Astrocyte (in vitro differentiated cells and primary cell): Measurements from ENCODE around the gene CTIF. TPM values are rescaled to one million over a fixed set of nuclear protein-coding genes. Genes with fewer than 3 reads are reported as not detected.
"Not testable (repeated sequence)": the region's sequence is repeated elsewhere in the genome, so short reads cannot be mapped to it uniquely, and the experiment has no call there.

Source experiments
- DNase-seq: peaks from one replicate; pipeline ENCODE4 v3.0.0-alpha.2; 2010; ENCODE audit warnings: low read depth
- FAIRE-seq: peaks from 2 replicates; lab custom pipeline; 2011; peaks lifted over from hg19 to GRCh38; lab: Jason Lieb, UNC
- H2AFZ ChIP-seq: 2 replicates; pipeline ENCODE4 v1.6.0; 2012; ENCODE audit warnings: low read depth, low read length, inconsistent platforms
- H3K27ac ChIP-seq: 2 replicates; pipeline ENCODE4 v1.5.1; 2011; ENCODE audit warnings: low read depth, low read length, inconsistent platforms
- H3K27me3 ChIP-seq: 2 replicates; pipeline ENCODE4 v1.6.0; 2011; ENCODE audit warnings: low read length, inconsistent platforms; ENCODE audit not compliant: insufficient read depth
- H3K36me3 ChIP-seq: 2 replicates; pipeline ENCODE4 v1.5.1; 2011; ENCODE audit warnings: low read length, inconsistent platforms; ENCODE audit not compliant: insufficient read depth
- H3K4me1 ChIP-seq: 2 replicates; pipeline ENCODE4 v1.5.1; 2011; ENCODE audit warnings: low read length, inconsistent platforms; ENCODE audit not compliant: insufficient read depth
- H3K4me2 ChIP-seq: 2 replicates; pipeline ENCODE4 v1.6.0; 2012; ENCODE audit warnings: low read length, inconsistent platforms
- H3K4me3 ChIP-seq: 2 replicates; pipeline ENCODE4 v1.5.1; 2011; ENCODE audit warnings: low read depth, mild to moderate bottlenecking, low read length, inconsistent platforms; ENCODE audit not compliant: insufficient read depth
- H3K79me2 ChIP-seq: 2 replicates; pipeline ENCODE4 v1.6.0; 2012; ENCODE audit warnings: mild to moderate bottlenecking, low read length, inconsistent platforms; ENCODE audit not compliant: insufficient read depth
- H3K9ac ChIP-seq: 2 replicates; pipeline ENCODE4 v1.6.0; 2012; ENCODE audit warnings: mild to moderate bottlenecking, low read length, inconsistent platforms
- H3K9me3 ChIP-seq: 2 replicates; pipeline ENCODE4 v1.5.1; 2012; ENCODE audit warnings: low read depth, mild to moderate bottlenecking, low read length, inconsistent platforms; ENCODE audit not compliant: insufficient read depth
- H4K20me1 ChIP-seq: 2 replicates; pipeline ENCODE4 v1.6.0; 2012; ENCODE audit warnings: low read length, inconsistent platforms; ENCODE audit not compliant: insufficient read depth
- H3K27ac Mint-ChIP-seq: one replicate; pipeline ENCODE4 v1.8.0; 2021; ENCODE audit warnings: mild to moderate bottlenecking, mixed read lengths; ENCODE audit not compliant: unreplicated experiment
- H3K27me3 Mint-ChIP-seq: one replicate; pipeline ENCODE4 v1.8.0; 2021; ENCODE audit warnings: low read depth, mixed read lengths; ENCODE audit not compliant: unreplicated experiment
- H3K36me3 Mint-ChIP-seq: one replicate; pipeline ENCODE4 v1.8.0; 2021; ENCODE audit warnings: low read depth, mixed read lengths; ENCODE audit not compliant: unreplicated experiment
- H3K4me1 Mint-ChIP-seq: one replicate; pipeline ENCODE4 v1.8.0; 2021; ENCODE audit warnings: low read depth, mixed read lengths; ENCODE audit not compliant: unreplicated experiment
- H3K4me3 Mint-ChIP-seq: one replicate; pipeline ENCODE4 v1.8.0; 2021; ENCODE audit warnings: mild to moderate bottlenecking, moderate library complexity, mixed read lengths; ENCODE audit not compliant: unreplicated experiment
- H3K9me3 Mint-ChIP-seq: one replicate; pipeline ENCODE4 v1.8.0; 2021; ENCODE audit warnings: mild to moderate bottlenecking, mixed read lengths; ENCODE audit not compliant: unreplicated experiment
- CTCF ChIP-seq: IDR thresholded peaks from 2 replicates; pipeline ENCODE4 v1.5.1; 2011; ENCODE audit warnings: low read depth, mild to moderate bottlenecking, inconsistent platforms, low read length, moderate library complexity; ENCODE audit not compliant: insufficient read depth
- EZH2 ChIP-seq: IDR thresholded peaks from 2 replicates; pipeline ENCODE4 v1.6.1; 2012; ENCODE audit warnings: mild to moderate bottlenecking, low read length, inconsistent platforms; ENCODE audit not compliant: insufficient read depth
- total RNA-seq: library from RNA; stranded (reverse); gene quantifications from 2 replicates; pipeline ENCODE4 v1.2.1, GENCODE V29; 2021

CTIF gene
- total RNA-seq, 1 donor from 2014 or later, result 101 TPM

- H3K9me3 Mint-ChIP-seq, result no peaks in the 10 kb centered on the region
- H3K27me3 Mint-ChIP-seq, result peaks cover 2% of the 10 kb centered on the region
- no peak overlapping the region for H3K27ac ChIP-seq
- peaks cover 14% of the 10 kb centered on the region for H3K4me1 Mint-ChIP-seq
- H3K36me3 ChIP-seq, result no peaks in the 10 kb centered on the region
- no peak for FAIRE-seq
- peaks cover 25% of the 10 kb centered on the region for H3K36me3 Mint-ChIP-seq
- H4K20me1 ChIP-seq, result peaks cover 66% of the 10 kb centered on the region
- no peak overlapping the region for H2AFZ ChIP-seq
- H3K4me3 Mint-ChIP-seq, result no peak overlapping the region
- H3K4me1 ChIP-seq, result peaks cover 7% of the 10 kb centered on the region
- TF ChIP-seq CTCF, result no peak
- TF ChIP-seq EZH2, result no peak
- no peak overlapping the region for H3K4me3 ChIP-seq
- no peak overlapping the region for H3K9ac ChIP-seq
- no peaks in the 10 kb centered on the region for H3K27me3 ChIP-seq
- no peak overlapping the region for H3K4me2 ChIP-seq
- peaks cover 5% of the 10 kb centered on the region for H3K79me2 ChIP-seq
- no peak for DNase-seq
- H3K27ac Mint-ChIP-seq, result no peak overlapping the region
- no peaks in the 10 kb centered on the region for H3K9me3 ChIP-seq
Observed at GRCh38 chr18:48713309-48713708, 174.5 kb downstream of the CTIF start.

GRCh38 chr18:48714873-48715272 lies 176.0 kb downstream of the CTIF start:
- H3K36me3 Mint-ChIP-seq, result peaks cover 38% of the 10 kb centered on the region
- Histone ChIP-seq H3K9ac (no peak overlapping the region), H3K4me2 (no peak overlapping the region), H2AFZ (no peak overlapping the region), H3K4me1 (peaks cover 16% of the 10 kb centered on the region), H3K36me3 (peaks cover 4% of the 10 kb centered on the region), H3K27ac (no peak overlapping the region), H3K27me3 (no peaks in the 10 kb centered on the region), H4K20me1 (peaks cover 69% of the 10 kb centered on the region), H3K4me3 (no peak overlapping the region), H3K79me2 (peaks cover 5% of the 10 kb centered on the region), H3K9me3 (no peaks in the 10 kb centered on the region)
- peaks cover 19% of the 10 kb centered on the region for H3K4me1 Mint-ChIP-seq
- FAIRE-seq (no peak), DNase-seq (no peak)
- H3K27ac Mint-ChIP-seq, result no peak overlapping the region
- no peaks in the 10 kb centered on the region for H3K9me3 Mint-ChIP-seq
- TF ChIP-seq CTCF (no peak), EZH2 (no peak)
- H3K4me3 Mint-ChIP-seq, result no peak overlapping the region
- H3K27me3 Mint-ChIP-seq, result peaks cover 2% of the 10 kb centered on the region

- no peak for TF ChIP-seq EZH2
- TF ChIP-seq CTCF, result no peak
- Histone ChIP-seq H3K9me3 (no peaks in the 10 kb centered on the region), H3K4me2 (no peak overlapping the region), H2AFZ (no peak overlapping the region), H3K4me3 (no peak overlapping the region), H3K79me2 (peaks cover 5% of the 10 kb centered on the region), H4K20me1 (peaks cover 69% of the 10 kb centered on the region), H3K27ac (no peak overlapping the region), H3K36me3 (peaks cover 4% of the 10 kb centered on the region), H3K27me3 (no peaks in the 10 kb centered on the region), H3K4me1 (peaks cover 26% of the 10 kb centered on the region), H3K9ac (no peak overlapping the region)
- DNase-seq (no peak), FAIRE-seq (peak; percentile 9)
- Mint-ChIP-seq H3K4me3 (no peak overlapping the region), H3K9me3 (no peaks in the 10 kb centered on the region), H3K27ac (peak overlapping the region; percentile 3), H3K4me1 (peaks cover 28% of the 10 kb centered on the region), H3K36me3 (peaks cover 38% of the 10 kb centered on the region), H3K27me3 (peaks cover 2% of the 10 kb centered on the region)
Observed at GRCh38 chr18:48715711-48716361, 177.0 kb downstream of the CTIF start.

GRCh38 chr18:48717227-48717626 lies 178.4 kb downstream of the CTIF start:
- not testable (repeated sequence) for H2AFZ ChIP-seq, H3K9me3 ChIP-seq, DNase-seq, H3K9ac ChIP-seq, H3K79me2 ChIP-seq, H3K27me3 ChIP-seq, H3K4me3 Mint-ChIP-seq, FAIRE-seq, H3K27ac ChIP-seq, H3K36me3 ChIP-seq, H3K27me3 Mint-ChIP-seq, H3K4me2 ChIP-seq, H3K4me3 ChIP-seq, H3K27ac Mint-ChIP-seq, H3K9me3 Mint-ChIP-seq
- peaks cover 43% of the 10 kb centered on the region for H3K36me3 Mint-ChIP-seq
- Histone ChIP-seq H4K20me1 (peaks cover 61% of the 10 kb centered on the region), H3K4me1 (peaks cover 31% of the 10 kb centered on the region)
- H3K4me1 Mint-ChIP-seq, result peaks cover 34% of the 10 kb centered on the region
